Stimulated activated CD4-positive, alpha-beta T cell treated with anti-CD3 and anti-CD28 coated beads, TNF-alpha, amount 100 ng/mL, for 24 hours (primary cell): ENCODE results near the gene ABTB2.
"Not testable (repeated sequence)": the region's sequence is repeated elsewhere in the genome, so short reads cannot be mapped to it uniquely, and the experiment has no call there.

ENCODE experiments used
- DNase-seq, 3 experiments: peaks; one replicate each; pipeline ENCODE4 v3.0.0-alpha.2; 2020; ENCODE audit warnings: low read depth in 3 of 3

ABTB2 gene

DNA sequence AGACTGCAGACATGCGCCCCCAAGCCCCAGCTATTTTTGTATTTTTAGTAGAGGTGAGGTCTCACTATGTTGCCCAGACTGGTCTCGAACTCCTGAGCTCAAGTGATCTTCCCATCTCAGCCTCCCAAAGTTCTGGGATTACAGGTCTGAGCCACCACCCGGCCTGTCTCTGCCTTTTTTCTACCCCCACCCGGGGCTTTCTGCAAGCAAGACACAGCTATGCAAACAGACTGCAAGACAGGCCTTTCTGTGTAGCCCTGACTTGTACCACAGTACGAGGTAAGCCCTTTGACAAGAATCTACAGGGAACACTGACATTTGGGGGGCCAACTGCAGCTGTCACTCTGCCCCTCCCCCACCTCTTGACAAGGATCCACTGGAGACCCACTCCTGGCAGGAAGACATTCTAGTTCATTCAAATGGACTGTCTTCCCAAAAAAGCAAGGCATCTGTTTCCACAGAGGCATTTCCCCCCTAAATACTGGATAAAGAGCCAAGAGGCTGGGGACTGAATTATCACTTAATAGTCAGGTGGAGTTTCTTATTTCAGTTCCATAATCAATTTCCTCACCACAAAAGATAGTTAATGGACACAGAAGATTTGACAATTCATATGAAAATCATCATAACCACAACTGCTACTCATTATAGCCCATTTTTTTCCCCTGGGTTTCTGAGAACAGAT, 118.2 kb downstream of the ABTB2 start:
- DNase-seq, result no peak

DNA sequence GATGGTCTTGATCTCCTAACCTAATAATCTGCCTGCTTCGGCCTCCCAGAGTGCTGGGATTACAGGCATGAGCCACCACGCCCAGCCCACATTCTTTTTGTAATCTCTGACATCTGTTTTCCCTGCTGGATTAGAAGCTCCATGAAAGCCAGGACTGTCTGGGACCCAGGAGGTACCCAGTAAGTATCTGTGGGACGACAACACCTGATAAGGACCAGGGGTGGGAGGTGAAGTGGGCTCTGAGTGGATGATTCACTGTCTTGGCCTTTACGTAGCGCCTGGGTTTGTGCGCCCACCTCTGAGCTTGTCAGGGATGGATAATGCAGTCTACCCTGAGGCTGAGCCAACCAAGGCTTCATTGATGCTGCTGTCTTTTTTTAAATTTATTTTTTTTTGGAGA, 118.8 kb downstream of the ABTB2 start:
- no peak for DNase-seq

DNA sequence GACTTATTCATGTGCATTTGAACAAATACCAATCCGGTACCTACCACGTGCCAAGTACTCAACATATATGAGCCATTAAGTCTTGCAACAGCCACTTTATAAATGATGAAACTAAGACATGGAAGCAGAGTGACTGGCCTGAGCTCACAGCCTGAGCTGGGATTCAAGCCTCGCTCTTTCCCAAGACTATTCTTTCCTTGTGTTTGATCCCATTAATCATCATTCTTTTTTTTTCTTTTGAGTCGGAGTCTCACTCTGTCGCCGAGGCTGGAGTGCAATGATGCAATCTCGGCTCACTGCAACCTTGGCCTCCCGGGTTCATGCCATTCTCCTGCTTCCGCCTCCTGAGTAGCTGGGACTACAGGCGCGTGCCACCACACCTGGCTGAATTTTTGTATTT, 119.3 kb downstream of the ABTB2 start:
- no peak for DNase-seq

DNA sequence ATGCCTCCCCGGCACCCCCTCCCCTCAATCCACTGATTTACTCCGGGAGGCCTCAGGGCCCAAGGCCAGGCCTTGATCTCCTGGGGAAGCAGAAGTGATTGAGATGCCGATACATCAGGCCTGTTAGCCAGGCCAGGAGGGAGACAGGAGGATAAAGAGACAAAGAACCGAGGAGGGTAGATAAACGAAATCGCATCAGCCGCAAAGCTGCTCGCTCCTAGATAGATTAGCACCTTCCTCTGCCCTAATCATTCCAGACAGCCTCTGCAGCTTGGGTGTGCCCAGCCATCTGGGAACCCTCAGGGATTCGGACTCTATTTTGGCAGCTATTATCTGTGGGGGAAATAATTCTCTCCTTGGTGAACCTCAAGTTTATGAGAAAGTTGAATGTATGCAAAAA, 121.2 kb downstream of the ABTB2 start:
- no peak for DNase-seq

DNA sequence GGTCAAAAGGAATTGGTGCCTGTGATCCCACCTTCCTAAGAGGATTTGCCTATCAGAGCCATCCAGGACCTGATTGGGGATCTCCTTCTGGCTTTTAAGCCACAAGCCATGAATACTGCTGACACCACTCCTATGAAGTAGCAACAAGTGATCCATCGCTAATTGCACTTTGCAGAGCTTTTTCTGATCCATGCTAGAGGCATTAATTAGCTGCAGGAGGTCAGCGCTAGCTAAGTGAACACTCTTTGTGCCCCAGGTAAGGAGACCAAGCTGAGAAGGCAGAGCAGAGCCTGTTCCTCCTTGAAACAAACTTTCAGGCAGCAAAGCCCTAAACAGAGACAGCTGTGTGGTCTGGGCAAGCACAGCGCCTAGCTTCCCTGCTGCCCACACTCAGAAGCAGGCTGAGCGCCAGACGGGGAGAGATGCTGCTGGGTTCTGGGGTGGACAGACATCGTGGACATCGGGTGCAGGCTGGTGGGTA, 122.2 kb downstream of the ABTB2 start:
- DNase-seq, result no peak

DNA sequence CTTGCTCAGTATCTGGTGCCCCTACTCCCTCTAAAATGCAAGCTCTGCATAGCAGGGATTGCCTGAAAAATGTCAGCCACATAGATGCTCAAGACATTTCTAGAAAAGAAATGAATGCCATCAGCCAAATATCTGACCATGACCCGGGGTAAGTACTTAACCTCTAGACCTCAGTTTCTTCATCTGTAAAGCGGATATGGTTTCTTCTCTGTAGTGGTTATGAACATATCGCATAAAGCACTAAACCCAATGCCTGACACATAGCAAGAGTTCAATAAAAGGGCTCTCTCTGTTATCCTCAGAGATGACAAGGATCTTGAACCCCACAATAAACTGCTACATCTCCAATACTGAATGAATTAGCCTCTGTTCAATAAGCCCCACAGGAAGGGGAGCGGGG, 122.6 kb downstream of the ABTB2 start:
- DNase-seq, result no peak

DNA sequence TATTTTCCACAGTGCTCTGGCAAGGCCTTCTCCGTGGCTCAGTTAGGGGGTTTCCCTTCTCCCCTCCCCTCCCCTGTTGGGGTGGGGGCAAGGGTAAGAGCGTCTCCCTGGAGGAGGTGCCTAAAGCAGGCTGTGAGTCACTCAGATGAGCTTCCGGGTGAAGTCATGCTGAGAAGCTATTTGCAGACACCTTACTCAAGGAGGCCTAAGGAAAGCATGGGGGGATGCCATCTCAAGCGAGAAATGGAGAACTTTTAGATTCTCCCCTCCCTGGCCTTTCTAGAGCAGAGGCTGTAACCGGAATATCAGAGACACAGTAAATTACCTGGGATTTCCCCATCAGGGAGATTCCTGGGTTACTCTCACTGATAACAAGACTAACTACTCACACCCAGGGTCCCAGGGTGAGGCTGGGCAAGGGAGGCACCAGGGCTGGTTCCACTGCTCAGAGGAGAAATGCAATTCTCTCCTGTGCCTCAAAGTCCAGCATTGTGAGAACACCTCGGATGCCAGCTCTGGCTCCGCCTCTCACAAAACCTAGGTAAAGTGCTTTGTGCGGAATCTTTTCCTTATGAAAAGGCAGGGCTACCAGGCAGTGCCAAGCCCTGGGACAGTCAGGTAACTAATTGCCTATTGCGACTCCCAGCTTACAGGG, 123.6 kb downstream of the ABTB2 start:
- peak; percentile 51 to 75 (median 53) for DNase-seq

DNA sequence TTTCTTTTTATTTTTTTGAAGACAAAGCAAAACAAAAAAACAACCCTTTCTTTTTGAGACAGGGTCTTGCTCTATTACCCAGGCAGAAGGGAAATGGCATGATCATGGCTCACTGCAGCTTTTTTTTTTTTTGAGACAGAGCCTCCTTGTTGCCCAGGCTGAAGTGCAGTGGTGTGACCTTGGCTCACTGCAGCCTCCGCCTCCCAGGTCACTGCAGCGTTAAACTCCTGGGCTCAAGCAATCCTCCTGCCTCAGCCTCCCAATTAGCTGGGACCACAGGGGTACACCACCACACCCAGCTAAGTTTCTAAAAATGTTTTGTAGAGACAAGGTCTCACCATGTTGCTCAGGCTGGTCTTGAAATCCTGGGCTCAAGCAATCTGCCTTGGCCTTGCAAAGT, 124.6 kb downstream of the ABTB2 start:
- DNase-seq, result no peak

DNA sequence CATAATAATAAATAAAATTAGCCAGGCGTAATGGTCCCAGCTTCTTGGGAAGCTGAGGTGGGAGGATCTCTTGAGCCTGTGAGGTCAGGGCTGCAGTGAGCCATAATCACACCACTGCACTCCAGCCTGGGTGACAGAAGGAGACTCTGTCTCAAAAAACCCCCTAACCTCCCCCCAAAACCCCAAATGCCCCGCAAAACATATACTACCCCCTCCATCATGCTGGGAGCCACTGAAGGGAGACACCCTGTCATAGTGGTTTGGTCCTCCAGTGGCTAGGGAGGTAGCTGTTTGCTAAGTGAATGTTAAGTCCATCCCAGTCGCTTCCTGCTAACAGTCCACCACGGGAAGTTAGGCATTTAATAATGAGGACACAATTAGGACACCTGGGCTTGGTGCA, 125.0 kb downstream of the ABTB2 start:
- DNase-seq, result no peak

DNA sequence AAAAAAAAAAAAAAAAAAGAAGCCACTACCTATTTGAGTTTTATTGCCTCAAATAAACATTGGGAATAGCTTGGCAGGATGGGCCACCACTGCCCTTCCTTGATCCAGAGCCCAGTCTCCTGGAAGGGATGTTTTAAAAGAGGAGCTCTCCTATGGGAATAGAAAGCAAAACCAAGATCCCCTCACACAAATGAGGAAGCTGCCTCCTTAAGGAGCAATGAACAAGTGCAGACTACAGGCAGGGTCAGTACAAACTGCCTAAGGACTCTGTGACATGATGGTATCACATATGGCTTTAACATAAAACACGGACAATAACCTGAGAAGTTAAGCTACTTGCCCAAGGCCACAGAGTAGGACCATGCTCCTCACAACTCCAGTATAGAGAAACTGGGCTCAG, 131.6 kb downstream of the ABTB2 start:
- DNase-seq, result no peak

DNA sequence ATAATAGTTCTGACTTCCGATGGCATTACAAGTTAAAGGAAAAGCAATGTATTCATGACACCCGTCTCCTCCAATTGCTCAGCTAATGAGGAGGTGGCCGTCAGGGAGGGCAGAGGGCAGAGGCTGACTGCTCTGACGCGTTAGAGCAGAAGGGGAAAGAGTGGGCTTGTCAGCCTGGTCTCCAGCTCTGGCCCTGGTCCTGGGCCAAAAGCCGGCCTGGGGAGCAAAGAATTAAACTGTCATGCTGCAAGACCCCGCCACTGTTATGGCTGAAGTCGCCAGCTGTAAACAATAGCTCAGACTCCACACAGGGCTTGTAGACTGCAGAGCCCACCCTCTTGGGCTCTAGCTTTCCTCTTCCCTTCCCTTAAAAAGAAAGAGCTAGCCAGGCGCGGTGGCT, 132.7 kb downstream of the ABTB2 start:
- DNase-seq, result no peak

DNA sequence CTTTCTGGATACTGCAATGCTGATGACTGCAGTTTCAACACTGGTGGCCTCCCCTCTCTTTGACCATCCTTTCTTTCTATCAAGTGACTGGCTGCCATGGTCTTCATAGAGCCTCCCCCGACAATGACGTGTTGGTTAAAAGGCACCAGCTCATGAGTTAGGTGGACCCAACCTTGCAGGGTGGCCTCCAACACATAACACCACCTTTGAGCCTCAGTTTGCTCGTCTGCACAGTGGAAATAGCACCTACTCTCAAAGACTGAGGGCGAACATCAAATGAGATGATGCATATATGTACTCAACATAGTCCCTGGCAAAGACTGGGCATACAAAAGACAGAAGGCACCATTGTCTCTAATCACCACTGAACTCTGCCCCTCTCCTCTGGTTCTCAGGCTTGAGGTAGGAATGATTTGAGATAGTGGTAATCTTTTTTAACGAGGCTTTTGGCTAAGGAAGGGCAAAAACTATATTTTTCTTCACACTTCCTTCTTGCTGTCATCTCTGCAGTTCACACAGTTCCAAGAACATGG, 133.3 kb downstream of the ABTB2 start:
- DNase-seq, result no peak

DNA sequence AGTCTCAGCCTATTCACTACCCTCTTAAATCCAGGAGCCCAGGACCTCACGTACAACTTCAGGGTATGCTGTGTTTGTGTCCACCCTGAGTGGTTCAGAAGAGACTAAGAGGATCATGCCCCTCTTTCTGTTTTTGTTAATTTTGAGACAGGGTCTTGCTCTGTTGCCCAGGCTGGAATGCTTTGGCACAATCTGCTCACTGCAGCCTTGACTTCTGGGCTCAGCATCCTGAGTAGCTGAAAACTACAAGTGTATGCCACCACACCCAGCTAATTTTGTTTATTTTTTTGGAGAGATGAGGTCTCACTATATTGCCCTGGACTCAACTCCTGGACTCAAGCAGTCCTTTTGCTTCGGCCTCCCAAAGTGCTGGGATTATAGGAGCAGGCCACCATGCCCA, 133.9 kb downstream of the ABTB2 start:
- no peak for DNase-seq

DNA sequence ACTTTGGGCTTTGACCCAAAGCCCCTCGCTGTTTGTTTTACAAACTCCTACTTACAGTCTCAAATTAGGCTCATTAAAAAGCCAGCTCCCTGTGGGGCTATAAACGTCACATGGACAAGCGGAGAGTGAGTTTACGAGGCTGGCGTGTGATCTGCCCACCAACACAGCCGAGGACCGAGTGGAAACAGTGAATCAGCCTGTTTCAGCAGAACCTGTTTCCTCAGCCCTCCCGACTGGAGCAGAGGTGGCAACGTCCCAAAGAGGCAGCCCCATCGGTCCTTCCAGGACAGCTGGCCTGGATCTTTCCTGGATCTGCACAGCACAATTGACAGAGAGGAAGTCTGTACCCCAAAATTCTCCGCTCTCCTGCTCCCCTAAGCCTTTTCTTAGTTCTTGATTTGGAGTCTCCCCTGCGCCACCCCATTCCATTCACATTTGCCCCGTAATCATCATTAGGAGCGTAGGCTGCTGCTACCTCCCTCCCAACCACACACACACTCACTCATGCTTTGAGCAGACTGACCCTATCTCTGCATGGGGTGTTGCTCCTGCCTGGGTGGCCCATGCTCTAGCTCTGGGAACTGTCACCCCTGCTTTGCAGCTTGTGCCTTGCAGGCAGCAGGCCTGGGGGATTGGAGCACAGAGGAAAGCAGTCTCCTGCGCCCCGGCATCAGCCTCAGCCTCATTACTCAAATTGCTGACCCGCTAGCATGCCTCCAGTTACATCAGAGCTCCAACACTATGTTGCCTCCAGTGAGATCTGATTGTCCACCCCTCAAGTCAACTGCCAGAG, 134.6 kb downstream of the ABTB2 start:
- no peak for DNase-seq

DNA sequence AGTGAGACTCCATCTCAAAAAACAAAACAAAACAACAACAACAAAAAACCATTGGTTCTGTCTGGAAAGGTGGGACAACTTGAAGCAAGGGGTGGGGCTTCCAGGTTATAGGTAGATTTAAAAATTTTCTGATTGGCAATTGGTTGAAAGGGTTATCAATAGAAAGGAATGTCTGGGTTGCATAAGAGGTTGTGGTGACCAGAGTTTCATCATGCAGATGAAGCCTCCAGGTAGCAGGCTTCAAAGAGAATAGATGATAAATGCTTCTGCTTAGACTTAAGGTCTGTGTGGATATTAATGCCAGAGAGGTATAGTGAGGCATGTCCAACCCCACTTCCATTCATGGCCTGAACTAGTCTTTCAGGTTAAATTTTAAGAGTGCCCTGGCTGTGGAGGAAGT, 135.8 kb downstream of the ABTB2 start:
- DNase-seq, result no peak

DNA sequence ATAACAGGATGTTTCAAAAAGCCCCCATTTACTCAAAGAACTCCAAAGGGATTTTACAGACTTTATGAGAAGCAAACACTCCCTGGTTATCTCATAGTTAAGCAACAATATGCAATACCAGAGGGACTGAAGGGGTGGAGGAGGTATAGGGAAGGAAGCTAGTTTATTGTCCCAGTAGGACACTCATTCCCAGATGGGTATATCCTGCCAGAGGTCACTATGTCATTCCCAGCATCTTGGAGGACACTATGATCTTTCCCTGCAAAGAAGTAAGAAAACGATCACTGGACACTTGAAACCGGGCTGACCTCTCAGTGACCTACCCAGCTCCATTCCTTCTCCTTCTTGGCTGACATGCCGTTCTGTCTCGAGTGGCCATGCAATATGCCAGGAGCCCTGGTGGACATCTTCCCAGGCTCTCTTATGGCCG, 137.9 kb downstream of the ABTB2 start:
- no peak for DNase-seq

DNA sequence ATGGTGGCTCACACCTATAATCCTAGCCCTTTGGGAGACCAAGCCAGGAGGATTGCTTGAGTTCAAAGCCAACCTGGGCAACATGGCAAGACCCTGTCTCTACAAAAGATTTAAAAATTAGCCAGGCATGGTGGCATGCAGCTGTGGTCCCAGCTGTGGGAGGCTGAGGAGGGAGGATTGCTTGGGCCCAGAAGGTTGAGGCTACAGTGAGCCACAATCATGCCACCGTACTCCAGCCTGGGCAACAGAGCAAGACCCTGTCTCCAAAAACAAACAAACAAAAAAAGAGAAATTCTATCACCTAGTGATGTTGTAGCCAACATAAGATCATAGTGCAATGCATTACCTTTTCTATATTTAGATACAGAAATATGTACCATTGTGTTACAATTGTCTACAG, 138.5 kb downstream of the ABTB2 start:
- DNase-seq, result no peak

DNA sequence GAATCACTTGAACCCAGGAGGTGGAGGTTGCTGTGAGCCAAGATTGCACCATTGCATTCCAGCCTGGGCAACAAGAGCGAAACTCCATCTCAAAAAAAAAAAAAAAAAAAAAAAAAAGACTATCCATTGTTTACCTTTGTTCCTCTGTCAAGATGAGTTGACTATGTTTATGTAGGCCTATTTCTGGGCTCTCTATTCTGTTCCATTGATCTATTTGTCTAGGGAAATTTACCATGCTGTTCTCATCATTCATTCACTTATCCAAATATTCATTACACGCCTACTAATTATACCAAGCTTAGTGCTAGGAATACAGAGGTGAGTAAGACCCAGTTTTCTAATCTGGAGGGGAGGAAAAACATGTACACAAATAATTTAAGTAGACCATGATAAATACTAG, 139.1 kb downstream of the ABTB2 start:
- DNase-seq, result not testable (repeated sequence)

DNA sequence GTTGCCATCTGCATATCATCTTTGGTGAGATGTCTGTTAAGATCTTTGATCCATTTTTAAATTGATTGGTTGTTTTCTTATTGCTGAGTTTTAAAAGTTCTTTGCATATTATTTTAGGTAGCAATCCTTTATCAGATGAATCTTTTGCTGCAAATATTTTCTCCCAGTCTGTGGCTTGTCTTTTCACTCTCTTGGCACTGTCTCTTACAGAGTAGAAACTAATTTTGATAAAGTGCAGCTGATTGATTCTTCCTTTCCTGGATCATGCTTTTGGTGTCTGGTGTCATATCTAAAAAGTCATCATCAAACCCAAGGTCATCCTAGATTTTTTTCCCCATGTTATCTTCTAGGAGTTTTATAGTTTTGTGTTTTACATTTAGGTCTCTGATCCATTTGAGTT, 139.7 kb downstream of the ABTB2 start:
- no peak for DNase-seq

DNA sequence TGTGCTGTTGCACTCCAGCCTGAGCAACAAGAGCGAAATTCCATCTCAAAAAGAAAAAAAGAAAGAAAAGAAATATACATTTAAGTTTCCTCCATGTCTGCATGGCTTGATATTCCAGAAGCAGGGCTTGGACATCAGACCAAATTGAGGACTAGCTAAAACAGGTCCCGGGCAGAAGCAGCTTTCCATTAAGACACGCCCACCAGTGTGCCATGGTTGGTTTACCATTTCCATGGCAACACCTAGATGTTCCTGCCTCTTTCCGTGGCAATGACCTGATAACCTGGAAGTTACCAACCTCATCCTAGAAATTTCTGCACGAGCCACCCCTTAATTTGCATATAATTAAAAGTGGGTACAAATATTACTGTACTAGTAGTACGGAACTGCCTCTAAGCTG, 141.1 kb downstream of the ABTB2 start:
- DNase-seq, result no peak

DNA sequence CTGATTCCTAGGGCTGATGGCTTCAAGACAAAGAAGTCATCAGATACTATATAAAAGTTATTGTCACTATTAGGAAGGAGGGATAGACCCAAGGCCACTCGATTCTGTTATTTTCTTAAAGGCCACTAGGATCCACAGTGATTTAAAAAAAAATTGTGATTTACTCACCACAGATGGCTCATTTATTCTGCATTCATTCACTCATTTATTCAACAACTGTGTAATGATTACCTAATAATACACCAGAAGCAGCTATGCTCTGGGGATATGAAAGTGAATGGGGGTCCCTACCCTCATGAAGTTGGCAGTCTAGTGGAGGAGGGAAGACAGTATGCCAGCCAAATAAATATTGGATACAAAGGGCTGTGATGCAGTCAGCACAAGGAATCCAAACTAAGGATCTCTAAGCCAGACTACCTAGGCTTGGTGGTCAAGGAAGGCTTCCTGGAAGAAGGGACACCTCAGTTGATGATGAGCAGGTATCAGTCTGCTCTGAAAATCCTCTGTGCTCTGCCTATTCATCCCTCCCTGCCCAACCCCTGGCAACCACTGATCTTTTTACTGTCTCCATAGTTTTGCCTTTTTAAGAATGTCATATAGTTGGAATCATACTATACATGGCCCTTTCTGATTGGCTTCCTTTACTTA, 141.9 kb downstream of the ABTB2 start:
- DNase-seq, result no peak
